IPS-18a (cell line): ENCODE measurements around the gene TREM1.

Experiments used
- H3K27ac ChIP-seq: one replicate; pipeline ENCODE4 v1.5.1; 2013; ENCODE audit warnings: low read length
- H3K27me3 ChIP-seq: one replicate; pipeline ENCODE4 v1.6.1; 2013; ENCODE audit warnings: mild to moderate bottlenecking, low read length; ENCODE audit not compliant: control insufficient read depth, insufficient read depth
- H3K36me3 ChIP-seq: one replicate; pipeline ENCODE4 v1.6.1; 2013; ENCODE audit warnings: low read depth, low read length; ENCODE audit not compliant: control insufficient read depth
- H3K4me1 ChIP-seq: one replicate; pipeline ENCODE4 v1.6.1; 2013; ENCODE audit warnings: low read depth, low read length; ENCODE audit not compliant: control insufficient read depth
- H3K4me3 ChIP-seq: one replicate; pipeline ENCODE4 v1.5.1; 2013; ENCODE audit warnings: low read length
- H3K9ac ChIP-seq: one replicate; pipeline ENCODE4 v1.6.1; 2013; ENCODE audit warnings: mild to moderate bottlenecking, low read length, moderate library complexity
- H3K9me3 ChIP-seq: one replicate; pipeline ENCODE4 v1.6.1; 2013; ENCODE audit warnings: low read depth, low read length; ENCODE audit not compliant: control insufficient read depth

TREM1 gene

GRCh38 chr6:41229721-41230120 lies 56.8 kb downstream of the TREM1 start:
- no peaks in the 10 kb centered on the region for H3K36me3 ChIP-seq
- H3K9me3 ChIP-seq, result no peaks in the 10 kb centered on the region
- H3K4me1 ChIP-seq, result peaks cover 3% of the 10 kb centered on the region
- H3K9ac ChIP-seq, result no peak overlapping the region
- H3K27ac ChIP-seq, result no peak overlapping the region
- H3K4me3 ChIP-seq, result no peak overlapping the region
- no peaks in the 10 kb centered on the region for H3K27me3 ChIP-seq

GRCh38 chr6:41228616-41229015 lies 57.9 kb downstream of the TREM1 start:
- Histone ChIP-seq H3K9me3 (no peaks in the 10 kb centered on the region), H3K4me1 (peaks cover 3% of the 10 kb centered on the region), H3K36me3 (no peaks in the 10 kb centered on the region), H3K27ac (no peak overlapping the region), H3K9ac (no peak overlapping the region), H3K4me3 (no peak overlapping the region), H3K27me3 (no peaks in the 10 kb centered on the region)

- no peak within 1 kb of the TSS for H3K9ac ChIP-seq
- no peaks in the 10 kb centered on the region for H3K9me3 ChIP-seq
- H3K36me3 ChIP-seq, result no peaks in the 10 kb centered on the region
- no peak within 1 kb of the TSS for H3K27ac ChIP-seq
- H3K4me3 ChIP-seq, result no peak within 1 kb of the TSS
- H3K4me1 ChIP-seq, result peaks cover 3% of the 10 kb centered on the region
- no peaks in the 10 kb centered on the region for H3K27me3 ChIP-seq
Measured at GRCh38 chr6:41228096-41228495, 58.4 kb downstream of the TREM1 start, which contains the start of gene TREML4. TSS of gene TREML4 (plus strand) at chr6:41228349. CDS start at chr6:41228428, 79 bp downstream.

- Histone ChIP-seq H3K9ac (no peak overlapping the region), H3K27ac (no peak overlapping the region), H3K4me1 (peaks cover 3% of the 10 kb centered on the region), H3K27me3 (no peaks in the 10 kb centered on the region), H3K9me3 (no peaks in the 10 kb centered on the region), H3K4me3 (no peak overlapping the region), H3K36me3 (no peaks in the 10 kb centered on the region)
Measured at GRCh38 chr6:41226752-41227151, 59.7 kb downstream of the TREM1 start.

DNA sequence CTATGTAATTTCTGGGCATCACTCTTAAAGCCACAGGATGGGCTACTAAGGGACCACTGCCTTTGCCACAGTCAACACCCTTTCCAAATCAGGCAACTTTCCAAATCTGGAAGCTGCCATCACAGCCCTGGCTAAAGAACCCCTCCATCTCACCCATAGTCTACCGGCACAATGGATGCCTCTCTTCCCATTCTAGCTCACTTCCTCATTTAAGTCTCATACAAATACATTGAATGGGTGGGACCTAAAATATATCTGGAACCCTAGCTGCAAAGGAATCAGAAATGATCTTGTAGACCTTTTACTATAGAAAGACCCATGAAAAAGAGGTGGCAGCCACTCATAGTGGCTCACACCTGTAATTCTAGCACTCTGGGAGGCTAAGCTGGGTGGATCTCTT lies 61.7 kb downstream of the TREM1 start:
- H3K4me3 ChIP-seq, result no peak overlapping the region
- H3K27ac ChIP-seq, result no peak overlapping the region
- no peaks in the 10 kb centered on the region for H3K9me3 ChIP-seq
- H3K4me1 ChIP-seq, result peaks cover 3% of the 10 kb centered on the region
- H3K36me3 ChIP-seq, result no peaks in the 10 kb centered on the region
- no peak overlapping the region for H3K9ac ChIP-seq
- H3K27me3 ChIP-seq, result no peaks in the 10 kb centered on the region
